Psoas muscle (tissue), 8 donors: Measurements from ENCODE around the gene CCDC92. TPM values are rescaled to one million over a fixed set of nuclear protein-coding genes. Genes with fewer than 3 reads are reported as not detected.

Experiments
- ATAC-seq, 4 donors: fragments of 200-7000 bp; cut with Tn5 transposase; one replicate each; pipeline ENCODE4 v1.9.1; 2020; ENCODE audit warnings: moderate library complexity in 3 of 4, mild to moderate bottlenecking in 2 of 4
- DNase-seq, 2 donors: peaks; one replicate each; pipeline ENCODE4 v3.0.0-alpha.2; 2020
- H3K27ac ChIP-seq: fragments of 200-600 bp; one replicate; pipeline ENCODE4 v1.8.0; 2022
- H3K27me3 ChIP-seq, 3 donors: fragments of 200-600 bp in 1 of 3; one replicate each; pipeline versions ENCODE4 v1.6.1 to v1.8.0; 2013 to 2022; ENCODE audit warnings: low read length in 2 of 3, mild to moderate bottlenecking in 2 of 3, moderate library complexity in 1 of 3; ENCODE audit not compliant: insufficient read depth in 3 of 3
- H3K36me3 ChIP-seq, 2 donors: fragments of 200-600 bp in 1 of 2; one replicate each; pipeline versions ENCODE4 v1.6.1 to v1.8.0; 2013 to 2022; ENCODE audit warnings: low read depth in 1 of 2, mild to moderate bottlenecking in 1 of 2, moderate library complexity in 1 of 2; ENCODE audit not compliant: insufficient read depth in 1 of 2
- H3K4me1 ChIP-seq: fragments of 200-600 bp; one replicate; pipeline ENCODE4 v1.8.0; 2022
- H3K4me3 ChIP-seq: fragments of 200-600 bp; one replicate; pipeline ENCODE4 v1.8.0; 2022; ENCODE audit warnings: mild to moderate bottlenecking
- H3K9me3 ChIP-seq: fragments of 200-600 bp; one replicate; pipeline ENCODE4 v1.8.0; 2022
- WGBS, 3 donors: extraction: QIAGEN DNeasy Blood & Tissue Kit; methylation state at CpG; one replicate each; pipeline versions ENCODE4 v1.1.6 to v1.1.7; 2013; 5-methylcytosine and 5-hydroxymethylcytosine counted together
- intact Hi-C, 2 donors: fragments of 100-400 bp; cut with DNase I; formaldehyde crosslinking; loops; one replicate each; pipeline versions ENCODE4 v1.11.0 to v1.14.2; 2022
- polyA plus RNA-seq, 3 donors: library from polyadenylated mRNA; stranded (reverse); fragments of 200-250 nt; gene quantifications; one replicate each; pipeline ENCODE4 v1.2.3, GENCODE V29; 2013
- total RNA-seq, 4 donors: library from RNA; stranded (reverse); fragmentation: NEBNext Ultra II Directional in 2 of 4; extraction: Animal tissue kit (Norgen Biotek cat#: 25700) in 2 of 4; gene quantifications; one replicate each; pipeline versions ENCODE4 v1.2.1 to v1.2.4, GENCODE V29; 2021 to 2023
- TF ChIP-seq, protein P1 (sequence below): fragments of 200-600 bp; IDR thresholded peaks from one replicate; pipeline ENCODE4 v1.8.0; 2022; ENCODE audit warnings: antibody characterized with exemption
- donor health status: healthy with polysubstance abuse.
- donor health status: DM: no; HTN: no; CAD: no; lungs with moderate emphysema.
- donor health status: Bipolar disorder and iron deficiency.
- donor health status: healthy.
- donor health status: DM: yes; HTN: yes; CAD: no.
- donor health status: DM: no; HTN: no; CAD: no.
- donor health status: DM: no; HTN: no; CAD: no.
- donor health status: DM: yes; HTN: yes; CAD: no.

CCDC92 gene
- total and polyA plus RNA-seq, 7 donors, result 27.9 to 83.2 (median 41.1) TPM

DNA sequence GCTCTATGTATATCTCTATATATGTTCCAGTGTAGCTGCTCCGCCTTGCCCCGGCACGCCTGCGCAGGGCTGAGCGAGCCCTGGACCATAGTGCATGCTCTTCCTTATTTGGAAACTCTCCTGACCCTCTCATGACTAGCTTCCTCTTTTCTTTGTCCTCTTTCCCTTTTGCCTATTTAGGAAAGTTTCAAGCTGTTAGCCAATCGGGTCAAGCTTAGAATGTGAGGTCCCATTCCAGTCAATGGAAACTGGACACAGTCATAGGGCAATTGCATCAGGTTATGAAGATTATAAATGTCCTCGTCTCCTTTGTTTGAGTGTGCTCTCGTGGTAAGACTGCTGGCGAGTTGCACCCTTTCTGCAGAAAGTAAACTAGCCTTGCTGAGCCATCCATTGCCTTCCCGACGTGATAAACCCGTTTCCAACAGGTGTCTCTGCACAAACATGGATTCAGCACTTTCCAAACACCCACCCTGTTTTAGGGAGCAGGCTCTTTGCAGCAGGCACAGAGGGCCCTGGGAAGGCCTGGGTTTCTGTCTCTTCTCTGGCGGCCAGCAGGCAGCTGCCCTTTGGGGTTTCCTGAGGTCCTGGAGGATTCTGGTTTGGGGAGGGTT lies 30.9 kb downstream of the CCDC92 start:
- no peak for ATAC-seq
- WGBS, 3 donors, result 89 to 92% (median 90%) methylated on average over 13 of the region's 13 CpGs
- peaks cover 4 to 67% of the 10 kb centered on the region in 2 donors for H3K36me3 ChIP-seq

DNA sequence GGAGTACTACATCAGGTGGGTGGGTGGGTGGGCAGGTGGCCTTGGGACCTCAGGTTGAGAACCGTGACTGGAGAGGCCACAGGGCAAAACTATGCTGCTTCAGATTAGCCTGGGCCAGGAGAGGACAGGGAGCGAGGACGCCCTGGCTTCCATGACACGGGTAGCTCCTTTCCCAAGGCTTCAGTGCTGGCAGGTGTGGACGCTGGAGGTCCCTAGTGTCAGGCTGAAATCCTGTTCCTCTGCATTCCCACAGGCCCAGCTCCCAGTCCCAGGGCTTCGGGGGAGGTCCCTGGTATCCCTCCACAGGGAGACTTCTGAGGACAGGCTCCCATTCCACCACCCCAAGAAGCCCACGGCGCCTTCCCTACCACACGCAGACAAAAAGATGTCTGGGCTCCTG lies 31.6 kb downstream of the CCDC92 start:
- no peak overlapping the region for H3K4me3 ChIP-seq
- H3K4me1 ChIP-seq, result no peaks in the 10 kb centered on the region
- intact Hi-C loops, result no loop called here
- H3K27ac ChIP-seq, result no peak overlapping the region
- no peak for DNase-seq
- WGBS, 3 donors, result 90 to 96% (median 93%) methylated on average over 9 of the region's 9 CpGs
- H3K27me3 ChIP-seq, result no peaks in the 10 kb centered on the region
- H3K36me3 ChIP-seq, result peaks cover 4 to 74% of the 10 kb centered on the region in 2 donors
- ATAC-seq, result no peak
- TF ChIP-seq, protein P1, sequence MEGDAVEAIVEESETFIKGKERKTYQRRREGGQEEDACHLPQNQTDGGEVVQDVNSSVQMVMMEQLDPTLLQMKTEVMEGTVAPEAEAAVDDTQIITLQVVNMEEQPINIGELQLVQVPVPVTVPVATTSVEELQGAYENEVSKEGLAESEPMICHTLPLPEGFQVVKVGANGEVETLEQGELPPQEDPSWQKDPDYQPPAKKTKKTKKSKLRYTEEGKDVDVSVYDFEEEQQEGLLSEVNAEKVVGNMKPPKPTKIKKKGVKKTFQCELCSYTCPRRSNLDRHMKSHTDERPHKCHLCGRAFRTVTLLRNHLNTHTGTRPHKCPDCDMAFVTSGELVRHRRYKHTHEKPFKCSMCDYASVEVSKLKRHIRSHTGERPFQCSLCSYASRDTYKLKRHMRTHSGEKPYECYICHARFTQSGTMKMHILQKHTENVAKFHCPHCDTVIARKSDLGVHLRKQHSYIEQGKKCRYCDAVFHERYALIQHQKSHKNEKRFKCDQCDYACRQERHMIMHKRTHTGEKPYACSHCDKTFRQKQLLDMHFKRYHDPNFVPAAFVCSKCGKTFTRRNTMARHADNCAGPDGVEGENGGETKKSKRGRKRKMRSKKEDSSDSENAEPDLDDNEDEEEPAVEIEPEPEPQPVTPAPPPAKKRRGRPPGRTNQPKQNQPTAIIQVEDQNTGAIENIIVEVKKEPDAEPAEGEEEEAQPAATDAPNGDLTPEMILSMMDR, result no peak
- H3K9me3 ChIP-seq, result no peaks in the 10 kb centered on the region

More for the DNA sequence above, 30.9 kb downstream of the CCDC92 start:
- no peak overlapping the region for H3K4me3 ChIP-seq
- intact Hi-C loops, result no loop called here
- no peak overlapping the region for H3K27ac ChIP-seq
- DNase-seq, result no peak
- H3K27me3 ChIP-seq, result no peaks in the 10 kb centered on the region
- no peaks in the 10 kb centered on the region for H3K9me3 ChIP-seq
- TF ChIP-seq, protein P1, result no peak
- no peaks in the 10 kb centered on the region for H3K4me1 ChIP-seq

DNA sequence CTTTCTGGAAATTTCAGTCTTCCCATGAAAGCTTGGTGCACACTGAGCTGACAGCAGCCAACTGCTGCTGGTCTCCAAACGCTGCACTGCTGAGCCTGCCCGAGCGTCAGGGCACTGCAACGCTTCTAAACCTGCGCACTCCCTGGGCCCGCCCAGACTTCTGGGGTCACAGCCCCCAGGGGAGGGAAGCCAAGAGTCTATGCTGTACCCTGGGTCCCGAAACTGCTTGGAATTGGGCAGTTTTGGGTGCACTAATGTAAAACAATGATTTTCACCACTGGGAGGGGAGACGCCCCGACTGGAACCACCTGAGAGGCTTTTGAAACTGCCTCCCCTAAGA lies 32.0 kb downstream of the CCDC92 start:
- intact Hi-C loops, result no loop called here
- TF ChIP-seq, protein P1, result no peak
- 94 to 97% (median 96%) methylated on average over 9 of the region's 9 CpGs for WGBS, 3 donors
- Histone ChIP-seq H3K27me3 (no peaks in the 10 kb centered on the region), H3K4me1 (no peaks in the 10 kb centered on the region), H3K4me3 (no peak overlapping the region), H3K36me3 (peaks cover 4 to 77% of the 10 kb centered on the region in 2 donors), H3K9me3 (no peaks in the 10 kb centered on the region), H3K27ac (no peak overlapping the region)
- DNase-seq (no peak), ATAC-seq (no peak)

GRCh38 chr12:123939716-123940626 lies 32.7 kb downstream of the CCDC92 start:
- no peak for DNase-seq
- intact Hi-C loops, result no loop called here
- H3K4me3 ChIP-seq, result no peak overlapping the region
- TF ChIP-seq, protein P1, result no peak
- H3K9me3 ChIP-seq, result no peaks in the 10 kb centered on the region
- no peaks in the 10 kb centered on the region for H3K4me1 ChIP-seq
- peaks cover 0 to 74% of the 10 kb centered on the region in 2 donors for H3K36me3 ChIP-seq
- no peaks in the 10 kb centered on the region for H3K27me3 ChIP-seq
- no peak overlapping the region for H3K27ac ChIP-seq
- ATAC-seq, result no peak
- 89 to 93% (median 92%) methylated on average over 16 of the region's 16 CpGs for WGBS, 3 donors
